ENCODE measurements around the gene HACD2.
"Not testable (repeated sequence)": the region's sequence is repeated elsewhere in the genome, so short reads cannot be mapped to it uniquely, and the experiment has no call there.

The HACD2 gene

GRCh38 chr3:123611082-123611481 lies 26.2 kb upstream of the HACD2 start:
- DNase-seq, result no peak

GRCh38 chr3:123610331-123610730 lies 25.5 kb upstream of the HACD2 start:
- no peak for DNase-seq

- no peak for DNase-seq
Measured at GRCh38 chr3:123609063-123609462, 24.2 kb upstream of the HACD2 start.

GRCh38 chr3:123608263-123608937 lies 23.5 kb upstream of the HACD2 start:
- no peak for DNase-seq

- no peak for DNase-seq
Measured at GRCh38 chr3:123606527-123606926, 21.7 kb upstream of the HACD2 start.

GRCh38 chr3:123605789-123606234 lies 21.0 kb upstream of the HACD2 start:
- DNase-seq, result peak; percentile 44

- not testable (repeated sequence) for DNase-seq
Measured at GRCh38 chr3:123603153-123603552, 18.3 kb upstream of the HACD2 start.

- DNase-seq, result peak; percentile 90
Measured at GRCh38 chr3:123602325-123602724, 17.5 kb upstream of the HACD2 start.

GRCh38 chr3:123600863-123601262 lies 16.0 kb upstream of the HACD2 start:
- not testable (repeated sequence) for DNase-seq

- DNase-seq, result no peak
Measured at GRCh38 chr3:123597561-123597960, 12.7 kb upstream of the HACD2 start.

GRCh38 chr3:123595396-123596180 lies 10.7 kb upstream of the HACD2 start:
- no peak for DNase-seq

- no peak for DNase-seq
Measured at GRCh38 chr3:123593381-123593780, 8.5 kb upstream of the HACD2 start.

GRCh38 chr3:123590685-123591450 lies 6.0 kb upstream of the HACD2 start:
- no peak for DNase-seq

GRCh38 chr3:123587401-123587800 lies 2.5 kb upstream of the HACD2 start:
- no peak for DNase-seq

GRCh38 chr3:123586968-123587367 lies 2.1 kb upstream of the HACD2 start:
- peak; percentile 91 for DNase-seq

- peak; percentile 71 for DNase-seq
Measured at GRCh38 chr3:123586131-123586530, 1.3 kb upstream of the HACD2 start.

GRCh38 chr3:123584284-123584987 lies 417 bp downstream of the HACD2 start:
- DNase-seq, result no peak

GRCh38 chr3:123583561-123583960 lies 1.3 kb downstream of the HACD2 start:
- no peak for DNase-seq

- DNase-seq, result no peak
Measured at GRCh38 chr3:123582315-123582714, 2.5 kb downstream of the HACD2 start.

GRCh38 chr3:123576122-123576521 lies 8.7 kb downstream of the HACD2 start:
- DNase-seq, result peak; percentile 10

GRCh38 chr3:123571973-123572365 lies 12.9 kb downstream of the HACD2 start:
- no peak for DNase-seq

- no peak for DNase-seq
Measured at GRCh38 chr3:123571264-123571972, 13.4 kb downstream of the HACD2 start.

Data from EL (cell line).